Fibroblast of mammary gland (primary cell): ENCODE measurements around the gene MAP2K4.
A peak's percentile ranks its signal among the peaks of the same experiment; 100 is the strongest.

Experiments used
- DNase-seq: peaks from one replicate; pipeline ENCODE4 v3.0.0-alpha.2; 2010; ENCODE audit warnings: low read depth
- H3K4me3 ChIP-seq: 2 replicates; pipeline ENCODE4 v1.5.1; 2011; ENCODE audit warnings: low read depth, mild to moderate bottlenecking, low read length, moderate library complexity; ENCODE audit not compliant: control insufficient read depth
- CTCF ChIP-seq: conservative IDR thresholded peaks from 2 replicates; pipeline ENCODE4 v1.5.1; 2011; ENCODE audit warnings: low read depth, low read length, inconsistent platforms; ENCODE audit not compliant: control insufficient read depth, insufficient read depth

Gene MAP2K4

GRCh38 chr17:12021623-12022140 is 1.0 kb downstream of the MAP2K4 start:
- H3K4me3 ChIP-seq, result peak overlapping the region; percentile 65
- no peak for TF ChIP-seq CTCF
- no peak for DNase-seq

DNA sequence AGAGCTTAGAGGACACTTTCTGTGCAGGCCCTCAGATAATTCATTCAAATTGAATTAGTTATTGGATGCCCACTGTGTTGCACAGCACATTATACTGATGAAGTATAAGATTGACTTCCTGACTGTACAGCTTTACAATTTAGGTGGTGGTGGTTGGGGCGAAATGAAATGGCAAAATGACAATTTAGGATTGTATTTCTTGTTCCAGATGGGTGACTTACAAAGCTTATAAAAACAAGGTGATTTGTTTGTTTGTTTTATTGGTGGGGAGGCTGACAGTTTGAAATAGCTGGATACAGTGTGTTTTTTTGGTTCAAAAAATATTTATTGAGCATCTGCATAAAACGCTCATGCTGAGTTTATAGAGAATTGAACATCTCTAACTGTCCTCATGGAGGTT is 1.6 kb downstream of the MAP2K4 start:
- H3K4me3 ChIP-seq, result no peak overlapping the region
- DNase-seq, result no peak
- TF ChIP-seq CTCF, result no peak

- peak; percentile 64 for DNase-seq
- no peak overlapping the region for H3K4me3 ChIP-seq
- no peak for TF ChIP-seq CTCF
Observed at GRCh38 chr17:12024327-12024726, 3.6 kb downstream of the MAP2K4 start.

DNA sequence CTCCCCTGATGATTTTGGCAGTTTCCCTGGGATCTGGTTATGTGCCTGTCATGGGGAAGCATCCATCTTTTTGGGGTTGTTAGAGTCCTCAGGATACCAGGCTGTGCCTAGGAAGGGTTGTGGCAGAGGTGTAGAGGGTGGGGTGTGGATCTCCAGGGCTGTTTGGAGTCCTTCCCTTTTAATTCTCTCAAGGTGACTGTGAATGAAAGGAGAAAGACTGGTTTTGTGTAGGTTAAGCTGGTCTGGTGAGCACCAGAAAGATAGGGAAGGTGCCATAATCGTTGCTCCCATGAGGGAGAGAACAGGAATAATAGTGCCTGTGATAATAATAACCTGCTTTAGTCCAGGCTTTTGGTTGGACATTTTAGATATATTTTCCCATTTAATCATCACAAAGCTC is 7.0 kb downstream of the MAP2K4 start:
- no peak overlapping the region for H3K4me3 ChIP-seq
- DNase-seq, result no peak
- TF ChIP-seq CTCF, result no peak

- no peak for DNase-seq
- H3K4me3 ChIP-seq, result no peak overlapping the region
- TF ChIP-seq CTCF, result no peak
Observed at GRCh38 chr17:12028611-12029010, 7.9 kb downstream of the MAP2K4 start.

- no peak for DNase-seq
- H3K4me3 ChIP-seq, result no peak overlapping the region
- TF ChIP-seq CTCF, result no peak
Observed at GRCh38 chr17:12034538-12034937, 13.9 kb downstream of the MAP2K4 start.

DNA sequence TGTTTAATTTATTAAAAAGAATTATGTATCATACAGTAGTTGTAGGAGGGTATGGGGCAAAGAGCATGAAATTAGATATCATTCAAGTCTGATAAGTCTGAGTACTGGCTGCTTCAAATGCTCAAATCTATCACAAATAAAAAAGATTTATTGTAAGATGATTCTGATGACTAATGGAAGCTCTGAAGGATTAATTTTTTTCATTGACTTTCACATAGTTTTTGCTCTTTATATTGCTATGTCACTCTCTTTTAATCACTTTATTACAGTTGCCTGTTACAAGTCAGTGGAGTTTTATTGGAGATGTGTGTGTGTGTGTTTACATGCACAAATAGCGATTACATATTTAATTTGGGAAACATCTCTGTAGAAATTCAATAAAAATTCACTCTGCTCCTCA is 15.0 kb downstream of the MAP2K4 start:
- no peak for DNase-seq
- no peak for TF ChIP-seq CTCF
- no peak overlapping the region for H3K4me3 ChIP-seq
